ENCODE data around the gene TRIM44.

Gene TRIM44

DNA sequence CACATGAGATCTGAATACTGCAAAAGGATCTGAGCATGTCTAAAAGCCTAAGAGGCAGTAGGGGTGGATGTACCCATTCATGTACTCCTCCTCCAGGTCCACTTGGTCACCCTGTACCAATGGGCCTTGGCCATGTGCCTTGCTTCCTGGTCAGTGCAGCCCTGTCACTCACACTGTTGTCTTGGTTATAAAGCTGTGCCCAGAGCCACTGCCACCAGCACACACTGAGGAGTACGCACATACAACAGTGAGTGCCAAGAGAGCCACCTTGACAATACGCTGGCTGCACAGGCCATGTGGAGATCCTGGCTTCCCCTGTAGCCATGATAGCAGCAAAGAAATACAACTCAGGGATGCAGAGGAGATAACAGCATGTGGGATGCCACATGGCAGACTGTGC is 184.9 kb downstream of the TRIM44 start:
- TF ChIP-seq, protein P1, sequence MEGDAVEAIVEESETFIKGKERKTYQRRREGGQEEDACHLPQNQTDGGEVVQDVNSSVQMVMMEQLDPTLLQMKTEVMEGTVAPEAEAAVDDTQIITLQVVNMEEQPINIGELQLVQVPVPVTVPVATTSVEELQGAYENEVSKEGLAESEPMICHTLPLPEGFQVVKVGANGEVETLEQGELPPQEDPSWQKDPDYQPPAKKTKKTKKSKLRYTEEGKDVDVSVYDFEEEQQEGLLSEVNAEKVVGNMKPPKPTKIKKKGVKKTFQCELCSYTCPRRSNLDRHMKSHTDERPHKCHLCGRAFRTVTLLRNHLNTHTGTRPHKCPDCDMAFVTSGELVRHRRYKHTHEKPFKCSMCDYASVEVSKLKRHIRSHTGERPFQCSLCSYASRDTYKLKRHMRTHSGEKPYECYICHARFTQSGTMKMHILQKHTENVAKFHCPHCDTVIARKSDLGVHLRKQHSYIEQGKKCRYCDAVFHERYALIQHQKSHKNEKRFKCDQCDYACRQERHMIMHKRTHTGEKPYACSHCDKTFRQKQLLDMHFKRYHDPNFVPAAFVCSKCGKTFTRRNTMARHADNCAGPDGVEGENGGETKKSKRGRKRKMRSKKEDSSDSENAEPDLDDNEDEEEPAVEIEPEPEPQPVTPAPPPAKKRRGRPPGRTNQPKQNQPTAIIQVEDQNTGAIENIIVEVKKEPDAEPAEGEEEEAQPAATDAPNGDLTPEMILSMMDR (IDR thresholded peaks at IDR 0.05; ENCODE audit: low read depth, low read length, missing control alignments) = no peak
- Histone ChIP-seq H3K4me3 (ENCODE audit: low read depth, low read length) (no peak overlapping the region), H3K27me3 (replicated peaks) (peaks cover 3% of the 10 kb centered on the region), H3K27ac (no peak overlapping the region), H3K36me3 (replicated peaks) (no peaks in the 10 kb centered on the region)
- DNase-seq = no peak
- in situ Hi-C loops (cut with HindIII; ENCODE audit: low pct_ligation_motif_present, low sequenced_read_pairs) = no loop called here

DNA sequence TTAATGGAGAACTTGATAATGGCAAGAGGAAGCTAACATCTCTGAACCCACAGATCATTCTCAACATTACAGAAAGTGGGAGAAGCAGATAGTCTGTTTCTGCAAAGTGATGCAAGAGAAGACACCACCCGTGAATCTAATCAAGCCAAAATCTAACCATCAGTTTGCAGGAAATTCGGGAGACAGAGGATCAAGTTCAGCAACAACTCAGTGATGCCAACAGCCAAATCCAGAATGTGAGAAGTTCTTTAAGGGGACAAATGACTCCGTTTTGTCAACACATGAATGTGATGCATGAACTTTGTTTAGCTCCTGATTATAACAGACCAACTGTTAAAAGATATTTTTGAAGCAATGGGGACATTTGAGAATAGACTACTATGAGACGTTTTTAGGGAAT is 186.0 kb downstream of the TRIM44 start:
- no peak overlapping the region for H3K27ac ChIP-seq
- no peaks in the 10 kb centered on the region for H3K36me3 ChIP-seq (replicated peaks)
- in situ Hi-C loops (cut with HindIII; ENCODE audit: low pct_ligation_motif_present, low sequenced_read_pairs) = no loop called here
- no peak for DNase-seq
- TF ChIP-seq, protein P1 (IDR thresholded peaks at IDR 0.05; ENCODE audit: low read depth, low read length, missing control alignments) = no peak
- no peak overlapping the region for H3K4me3 ChIP-seq (ENCODE audit: low read depth, low read length)
- H3K27me3 ChIP-seq (replicated peaks) = peaks cover 3% of the 10 kb centered on the region

DNA sequence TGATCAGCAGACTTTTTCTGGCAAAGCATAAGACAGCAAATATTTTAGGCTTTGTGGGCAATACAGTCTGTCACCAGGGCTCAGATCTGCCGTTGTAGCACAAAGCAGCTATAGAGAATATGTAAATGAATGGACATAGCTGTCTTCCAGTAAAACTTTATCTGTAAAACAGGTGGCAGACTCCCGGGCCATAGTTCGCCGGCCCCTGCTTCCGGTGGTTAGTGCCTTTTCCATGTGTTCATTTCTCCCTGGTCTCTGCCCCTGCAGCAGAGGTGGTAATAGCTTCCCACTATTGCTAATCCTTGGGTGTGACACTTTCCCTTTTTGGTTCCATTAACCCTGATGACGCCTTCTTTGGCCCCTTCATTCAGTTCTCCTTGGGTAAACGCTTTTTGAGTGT is 187.6 kb downstream of the TRIM44 start:
- Histone ChIP-seq H3K36me3 (replicated peaks) (no peaks in the 10 kb centered on the region), H3K27me3 (replicated peaks) (peaks cover 3% of the 10 kb centered on the region), H3K4me3 (ENCODE audit: low read depth, low read length) (no peak overlapping the region), H3K27ac (no peak overlapping the region)
- in situ Hi-C loops (cut with HindIII; ENCODE audit: low pct_ligation_motif_present, low sequenced_read_pairs) = no loop called here
- TF ChIP-seq, protein P1 (IDR thresholded peaks at IDR 0.05; ENCODE audit: low read depth, low read length, missing control alignments) = no peak
- no peak for DNase-seq

DNA sequence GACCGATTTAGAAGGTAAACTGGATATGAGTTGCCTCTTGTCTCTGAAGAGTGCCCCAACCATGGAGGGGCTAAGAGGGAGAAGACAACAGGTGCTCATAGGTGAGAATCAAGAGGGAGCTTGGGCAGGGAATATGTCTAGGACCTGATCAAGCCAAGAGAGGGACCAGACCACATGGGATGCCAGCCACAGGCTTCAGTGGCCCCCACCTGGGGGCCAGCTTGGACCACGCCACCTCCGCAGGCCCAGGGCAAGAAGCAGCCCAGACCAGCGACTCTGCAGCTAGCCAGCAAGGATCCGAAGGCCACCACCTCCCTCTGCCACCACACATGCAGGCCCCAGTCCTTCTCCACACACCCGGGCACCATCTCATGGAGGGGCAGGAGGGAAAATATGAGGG is 188.8 kb downstream of the TRIM44 start:
- Histone ChIP-seq H3K27me3 (replicated peaks) (peaks cover 3% of the 10 kb centered on the region), H3K27ac (no peak overlapping the region), H3K36me3 (replicated peaks) (no peaks in the 10 kb centered on the region), H3K4me3 (ENCODE audit: low read depth, low read length) (no peak overlapping the region)
- TF ChIP-seq, protein P1 (IDR thresholded peaks at IDR 0.05; ENCODE audit: low read depth, low read length, missing control alignments) = no peak
- DNase-seq = no peak
- in situ Hi-C loops (cut with HindIII; ENCODE audit: low pct_ligation_motif_present, low sequenced_read_pairs) = no loop called here

DNA sequence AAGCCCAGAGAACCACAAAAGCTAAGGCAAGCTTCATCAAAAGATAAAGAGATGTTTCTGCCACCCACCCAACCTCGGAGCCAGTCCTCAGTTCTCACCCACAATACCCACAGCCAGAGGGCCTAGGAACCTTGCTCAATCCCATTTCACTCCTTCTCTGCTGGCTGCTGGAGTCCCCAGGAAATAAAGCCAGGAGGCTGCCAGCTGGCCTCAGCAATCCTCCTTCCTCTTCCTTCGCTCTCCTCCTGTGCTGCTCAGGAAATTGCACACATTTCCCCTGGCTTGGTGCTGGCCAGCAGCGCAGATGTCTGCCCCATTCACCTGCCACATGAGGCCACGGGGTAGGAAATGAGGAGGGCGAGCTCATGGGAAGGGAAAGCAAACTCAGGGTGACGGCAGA is 189.5 kb downstream of the TRIM44 start:
- TF ChIP-seq, protein P1 (IDR thresholded peaks at IDR 0.05; ENCODE audit: low read depth, low read length, missing control alignments) = no peak
- no peak for DNase-seq
- Histone ChIP-seq H3K27me3 (replicated peaks) (peaks cover 3% of the 10 kb centered on the region), H3K4me3 (ENCODE audit: low read depth, low read length) (no peak overlapping the region), H3K36me3 (replicated peaks) (no peaks in the 10 kb centered on the region), H3K27ac (no peak overlapping the region)
- in situ Hi-C loops (cut with HindIII; ENCODE audit: low pct_ligation_motif_present, low sequenced_read_pairs) = no loop called here

DNA sequence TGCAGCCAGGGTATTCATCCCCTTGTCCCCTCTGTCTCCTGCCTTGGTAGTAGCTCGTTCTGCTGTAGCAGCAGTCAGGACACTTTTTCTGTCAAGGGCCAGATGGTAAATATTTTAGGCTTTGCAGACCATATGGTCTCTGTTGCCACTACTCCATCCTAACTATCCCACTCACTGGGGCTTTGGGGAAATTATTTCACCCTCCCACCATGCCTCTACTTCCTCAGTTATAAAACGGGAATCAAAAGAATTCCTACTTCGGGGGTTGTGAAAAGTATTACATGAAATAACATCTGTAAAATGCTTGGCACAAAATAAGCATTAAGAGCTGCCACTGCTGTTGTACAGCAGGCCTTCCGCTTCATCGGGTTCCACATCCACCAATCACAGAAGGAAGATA is 191.4 kb downstream of the TRIM44 start:
- H3K36me3 ChIP-seq (replicated peaks) = no peaks in the 10 kb centered on the region
- TF ChIP-seq, protein P1 (IDR thresholded peaks at IDR 0.05; ENCODE audit: low read depth, low read length, missing control alignments) = no peak
- H3K27me3 ChIP-seq (replicated peaks) = no peaks in the 10 kb centered on the region
- in situ Hi-C loops (cut with HindIII; ENCODE audit: low pct_ligation_motif_present, low sequenced_read_pairs) = no loop called here
- no peak for DNase-seq
- no peak overlapping the region for H3K27ac ChIP-seq
- no peak overlapping the region for H3K4me3 ChIP-seq (ENCODE audit: low read depth, low read length)

Data from brain microvascular endothelial cell (primary cell).